GM12878 (cell line): ENCODE results near the gene PEF1.

Experiments used
- CBFB ChIP-seq: IDR thresholded peaks from 2 replicates; pipeline ENCODE4 v1.6.1; 2016; ENCODE audit warnings: antibody characterized with exemption, low read depth
- EZH2 ChIP-seq: IDR thresholded peaks from 2 replicates; pipeline ENCODE4 v1.6.1; 2012; ENCODE audit warnings: low read depth, mild to moderate bottlenecking, control low read depth, inconsistent platforms, low read length, borderline replicate concordance; ENCODE audit not compliant: control insufficient read depth
- FOS ChIP-seq: IDR thresholded peaks from 3 replicates; pipeline ENCODE4 v1.6.1; 2011; ENCODE audit warnings: borderline replicate concordance; ENCODE audit not compliant: insufficient read length; ENCODE audit errors: extremely low read depth
- POLR2A ChIP-seq: IDR thresholded peaks from 2 replicates; pipeline ENCODE4 v1.6.1; 2011; ENCODE audit warnings: low read depth, mild to moderate bottlenecking, low read length
- POLR2AphosphoS2 ChIP-seq: IDR thresholded peaks from 2 replicates; pipeline ENCODE4 v1.6.1; 2011; ENCODE audit warnings: low read depth, mild to moderate bottlenecking, low read length, improper control_type of control experiment, moderate library complexity
- ZBTB40 ChIP-seq: fragments of 450-650 bp; IDR thresholded peaks from 2 replicates; pipeline ENCODE4 v1.6.1; 2016; ENCODE audit warnings: mild to moderate bottlenecking, moderate library complexity, borderline replicate concordance
- ZNF217 ChIP-seq: fragments of 450-650 bp; IDR thresholded peaks from 2 replicates; pipeline ENCODE4 v1.6.1; 2017; ENCODE audit warnings: antibody characterized with exemption, mild to moderate bottlenecking

GRCh38 chr1:31623365-31623764 is 21.3 kb downstream of the PEF1 start:
- peak; percentile 37; the same call in 1 of the 2 replicates for TF ChIP-seq POLR2A
- TF ChIP-seq FOS, result no peak
- no peak for TF ChIP-seq ZBTB40
- no peak for TF ChIP-seq CBFB
- TF ChIP-seq ZNF217, result no peak
- no peak for TF ChIP-seq POLR2AphosphoS2
- no peak for TF ChIP-seq EZH2
